ENCODE results near the gene EPM2A. TPM values are rescaled to one million over a fixed set of nuclear protein-coding genes. Genes with fewer than 3 reads are reported as not detected.

The EPM2A gene
- total RNA-seq, 2 experiments from 2014 or later = 9.1 to 10.7 TPM

GRCh38 chr6:145656128-145656527, 79.2 kb downstream of the EPM2A start:
- intact Hi-C loops (cut with micrococcal nuclease) = no loop called here
- POLR2A ChIA-PET = no interaction called here

GRCh38 chr6:145652572-145652971, 82.7 kb downstream of the EPM2A start:
- no peak for TF ChIP-seq CTCF (IDR thresholded peaks at IDR 0.05)
- no peaks in the 10 kb centered on the region for H3K27me3 Mint-ChIP-seq
- DNase-seq (no peak), ATAC-seq (no peak)
- no peak overlapping the region for H3K4me3 Mint-ChIP-seq
- no peaks in the 10 kb centered on the region for H3K4me1 Mint-ChIP-seq (ENCODE audit: low read depth)
- peaks cover 4% of the 10 kb centered on the region for H3K36me3 Mint-ChIP-seq (ENCODE audit: low read depth)
- H3K9me3 Mint-ChIP-seq = no peaks in the 10 kb centered on the region
- ChIA-PET CTCF (no interaction called here), POLR2A (no interaction called here)
- H3K27ac Mint-ChIP-seq = no peak overlapping the region
- intact Hi-C loops (cut with micrococcal nuclease) = no loop called here

More at GRCh38 chr6:145656128-145656527, 79.2 kb downstream of the EPM2A start:
- Mint-ChIP-seq H3K9me3 (no peaks in the 10 kb centered on the region), H3K4me1 (ENCODE audit: low read depth) (no peaks in the 10 kb centered on the region), H3K4me3 (no peak overlapping the region), H3K27me3 (no peaks in the 10 kb centered on the region), H3K36me3 (ENCODE audit: low read depth) (peaks cover 4% of the 10 kb centered on the region), H3K27ac (no peak overlapping the region)
- TF ChIP-seq CTCF (IDR thresholded peaks at IDR 0.05) = no peak
- DNase-seq = no peak
- no peak for ATAC-seq
- CTCF ChIA-PET = no interaction called here

GRCh38 chr6:145651988-145652387, 83.3 kb downstream of the EPM2A start:
- peaks cover 4% of the 10 kb centered on the region for H3K36me3 Mint-ChIP-seq (ENCODE audit: low read depth)
- H3K4me3 Mint-ChIP-seq = no peak overlapping the region
- no peak for ATAC-seq
- H3K27ac Mint-ChIP-seq = no peak overlapping the region
- TF ChIP-seq CTCF (IDR thresholded peaks at IDR 0.05) = no peak
- H3K4me1 Mint-ChIP-seq (ENCODE audit: low read depth) = no peaks in the 10 kb centered on the region
- H3K27me3 Mint-ChIP-seq = no peaks in the 10 kb centered on the region
- no peak for DNase-seq
- intact Hi-C loops (cut with micrococcal nuclease) = no loop called here
- POLR2A ChIA-PET = no interaction called here
- H3K9me3 Mint-ChIP-seq = no peaks in the 10 kb centered on the region
- CTCF ChIA-PET = interaction anchor here (1.2 to 5.5 kb wide), 2 partner anchors 8 to 19 kb away, joined by 3 to 31 read pairs; no protein-coding TSS in a partner anchor

- Mint-ChIP-seq H3K9me3 (no peaks in the 10 kb centered on the region), H3K27ac (no peak overlapping the region), H3K36me3 (ENCODE audit: low read depth) (no peaks in the 10 kb centered on the region), H3K4me1 (ENCODE audit: low read depth) (no peaks in the 10 kb centered on the region), H3K27me3 (no peaks in the 10 kb centered on the region), H3K4me3 (no peak overlapping the region)
- ATAC-seq (no peak), DNase-seq (no peak)
- ChIA-PET CTCF (interaction anchor here (5.5 kb wide), 1 partner anchor 15 kb away, joined by 31 read pairs; no protein-coding TSS in a partner anchor), POLR2A (no interaction called here)
- TF ChIP-seq CTCF (IDR thresholded peaks at IDR 0.05) = no peak
- intact Hi-C loops (cut with micrococcal nuclease) = no loop called here
Measured at GRCh38 chr6:145648149-145648548, 87.2 kb downstream of the EPM2A start.

- H3K4me1 Mint-ChIP-seq (ENCODE audit: low read depth) = no peaks in the 10 kb centered on the region
- no peak overlapping the region for H3K27ac Mint-ChIP-seq
- no peaks in the 10 kb centered on the region for H3K9me3 Mint-ChIP-seq
- ATAC-seq (no peak), DNase-seq (no peak)
- no peaks in the 10 kb centered on the region for H3K27me3 Mint-ChIP-seq
- intact Hi-C loops (cut with micrococcal nuclease) = no loop called here
- no peak for TF ChIP-seq CTCF (IDR thresholded peaks at IDR 0.05)
- H3K36me3 Mint-ChIP-seq (ENCODE audit: low read depth) = no peaks in the 10 kb centered on the region
- POLR2A ChIA-PET = no interaction called here
- CTCF ChIA-PET = interaction anchor here (5.5 kb wide), 1 partner anchor 14 kb away, joined by 31 read pairs; no protein-coding TSS in a partner anchor
- no peak overlapping the region for H3K4me3 Mint-ChIP-seq
Measured at GRCh38 chr6:145647602-145648001, 87.7 kb downstream of the EPM2A start.
